T-helper 17 cell (primary cell): Measurements from ENCODE around the gene ADAMTSL1. TPM values are rescaled to one million over a fixed set of nuclear protein-coding genes. Genes with fewer than 3 reads are reported as not detected.

ENCODE experiments used
- ATAC-seq: fragments of 150-1000 bp; cut with Tn5 transposase; 2 replicates; pipeline ENCODE4 v1.10.0; 2021; ENCODE audit warnings: mild to moderate bottlenecking, moderate library complexity
- DNase-seq, 3 donors: peaks; one replicate each; pipeline versions ENCODE4 v3.0.0 to v3.0.0-alpha.2; 2020 to 2021
- H3K9me3 ChIP-seq: one replicate; pipeline ENCODE4 v1.7.0; 2013; ENCODE audit warnings: low read length, mild to moderate bottlenecking; ENCODE audit not compliant: control insufficient read depth, poor library complexity, severe bottlenecking
- H3K27ac Mint-ChIP-seq: one replicate; pipeline ENCODE4 v1.8.0; 2022; ENCODE audit warnings: mild to moderate bottlenecking, moderate library complexity, mixed read lengths
- H3K27me3 Mint-ChIP-seq: one replicate; pipeline ENCODE4 v1.8.0; 2022; ENCODE audit warnings: mixed read lengths
- H3K36me3 Mint-ChIP-seq: one replicate; pipeline ENCODE4 v1.8.0; 2022; ENCODE audit warnings: low read depth, mixed read lengths
- H3K4me1 Mint-ChIP-seq: one replicate; pipeline ENCODE4 v1.8.0; 2022; ENCODE audit warnings: mild to moderate bottlenecking, mixed read lengths
- H3K4me3 Mint-ChIP-seq: one replicate; pipeline ENCODE4 v1.8.0; 2022; ENCODE audit warnings: mild to moderate bottlenecking, moderate library complexity, mixed read lengths
- total RNA-seq, 4 donors: library from RNA in 2 of 4; stranded (reverse) in 2 of 4; gene quantifications; one replicate each; pipeline ENCODE4 v1.2.3 and lab custom pipeline; 2022 to 2026

Gene ADAMTSL1
- total RNA-seq, 2 donors from 2014 or later: not detected

- Mint-ChIP-seq H3K4me1 (no peaks in the 10 kb centered on the region), H3K27ac (no peak overlapping the region), H3K4me3 (no peak overlapping the region), H3K27me3 (peaks cover 15% of the 10 kb centered on the region), H3K36me3 (no peaks in the 10 kb centered on the region)
- H3K9me3 ChIP-seq: no peaks in the 10 kb centered on the region
- ATAC-seq (no peak), DNase-seq (no peak)
Observed at GRCh38 chr9:18746631-18747030, 272.7 kb downstream of the ADAMTSL1 start.

GRCh38 chr9:18747595-18747994, 273.6 kb downstream of the ADAMTSL1 start:
- DNase-seq (no peak), ATAC-seq (no peak)
- H3K4me3 Mint-ChIP-seq: no peak overlapping the region
- H3K27ac Mint-ChIP-seq: no peak overlapping the region
- H3K4me1 Mint-ChIP-seq: no peaks in the 10 kb centered on the region
- no peaks in the 10 kb centered on the region for H3K9me3 ChIP-seq
- H3K27me3 Mint-ChIP-seq: peaks cover 17% of the 10 kb centered on the region
- no peaks in the 10 kb centered on the region for H3K36me3 Mint-ChIP-seq

- peaks cover 20% of the 10 kb centered on the region for H3K27me3 Mint-ChIP-seq
- no peak overlapping the region for H3K4me3 Mint-ChIP-seq
- no peaks in the 10 kb centered on the region for H3K4me1 Mint-ChIP-seq
- no peaks in the 10 kb centered on the region for H3K36me3 Mint-ChIP-seq
- H3K27ac Mint-ChIP-seq: no peak overlapping the region
- DNase-seq (no peak), ATAC-seq (no peak)
- no peaks in the 10 kb centered on the region for H3K9me3 ChIP-seq
Observed at GRCh38 chr9:18748251-18748701, 274.3 kb downstream of the ADAMTSL1 start.

- ATAC-seq: no peak
- Mint-ChIP-seq H3K36me3 (no peaks in the 10 kb centered on the region), H3K27ac (no peak overlapping the region), H3K27me3 (peaks cover 15% of the 10 kb centered on the region), H3K4me1 (no peaks in the 10 kb centered on the region), H3K4me3 (no peak overlapping the region)
- no peak for DNase-seq
- no peaks in the 10 kb centered on the region for H3K9me3 ChIP-seq
Observed at GRCh38 chr9:18749711-18750110, 275.8 kb downstream of the ADAMTSL1 start.

- ATAC-seq: no peak
- H3K36me3 Mint-ChIP-seq: no peaks in the 10 kb centered on the region
- no peaks in the 10 kb centered on the region for H3K9me3 ChIP-seq
- H3K27me3 Mint-ChIP-seq: peaks cover 18% of the 10 kb centered on the region
- H3K4me1 Mint-ChIP-seq: peaks cover 3% of the 10 kb centered on the region
- DNase-seq: no peak
- no peak overlapping the region for H3K4me3 Mint-ChIP-seq
- no peak overlapping the region for H3K27ac Mint-ChIP-seq
Observed at GRCh38 chr9:18753904-18754303, 280.0 kb downstream of the ADAMTSL1 start.

- ATAC-seq (no peak), DNase-seq (no peak)
- Mint-ChIP-seq H3K27ac (no peak overlapping the region), H3K4me1 (peaks cover 3% of the 10 kb centered on the region), H3K36me3 (no peaks in the 10 kb centered on the region), H3K27me3 (peaks cover 12% of the 10 kb centered on the region), H3K4me3 (no peak overlapping the region)
- H3K9me3 ChIP-seq: no peaks in the 10 kb centered on the region
Observed at GRCh38 chr9:18754537-18754936, 280.6 kb downstream of the ADAMTSL1 start.

GRCh38 chr9:18755263-18755662, 281.3 kb downstream of the ADAMTSL1 start:
- Mint-ChIP-seq H3K27me3 (peaks cover 12% of the 10 kb centered on the region), H3K4me1 (peaks cover 3% of the 10 kb centered on the region), H3K36me3 (no peaks in the 10 kb centered on the region), H3K4me3 (no peak overlapping the region), H3K27ac (no peak overlapping the region)
- ATAC-seq (no peak), DNase-seq (no peak)
- no peaks in the 10 kb centered on the region for H3K9me3 ChIP-seq

- H3K27me3 Mint-ChIP-seq: peaks cover 12% of the 10 kb centered on the region
- no peak overlapping the region for H3K27ac Mint-ChIP-seq
- no peaks in the 10 kb centered on the region for H3K36me3 Mint-ChIP-seq
- H3K9me3 ChIP-seq: no peaks in the 10 kb centered on the region
- ATAC-seq (no peak), DNase-seq (no peak)
- no peak overlapping the region for H3K4me3 Mint-ChIP-seq
- H3K4me1 Mint-ChIP-seq: peaks cover 3% of the 10 kb centered on the region
Observed at GRCh38 chr9:18756712-18757125, 282.8 kb downstream of the ADAMTSL1 start.

GRCh38 chr9:18759827-18760226, 285.9 kb downstream of the ADAMTSL1 start:
- no peak for ATAC-seq
- H3K27ac Mint-ChIP-seq: no peak overlapping the region

GRCh38 chr9:18761742-18762300, 287.9 kb downstream of the ADAMTSL1 start:
- Mint-ChIP-seq H3K27me3 (peaks cover 21% of the 10 kb centered on the region), H3K27ac (no peak overlapping the region), H3K4me3 (no peak overlapping the region), H3K36me3 (no peaks in the 10 kb centered on the region), H3K4me1 (peaks cover 3% of the 10 kb centered on the region)
- no peaks in the 10 kb centered on the region for H3K9me3 ChIP-seq
- no peak for ATAC-seq
- no peak for DNase-seq

More at GRCh38 chr9:18759827-18760226, 285.9 kb downstream of the ADAMTSL1 start:
- H3K27me3 Mint-ChIP-seq: peaks cover 7% of the 10 kb centered on the region
- H3K4me1 Mint-ChIP-seq: peaks cover 3% of the 10 kb centered on the region
- no peak for DNase-seq
- H3K9me3 ChIP-seq: no peaks in the 10 kb centered on the region
- H3K4me3 Mint-ChIP-seq: no peak overlapping the region
- no peaks in the 10 kb centered on the region for H3K36me3 Mint-ChIP-seq

GRCh38 chr9:18766989-18767550, 293.1 kb downstream of the ADAMTSL1 start:
- no peak overlapping the region for H3K27ac Mint-ChIP-seq
- ATAC-seq: no peak
- H3K36me3 Mint-ChIP-seq: no peaks in the 10 kb centered on the region
- no peaks in the 10 kb centered on the region for H3K9me3 ChIP-seq
- no peaks in the 10 kb centered on the region for H3K4me1 Mint-ChIP-seq
- H3K27me3 Mint-ChIP-seq: peaks cover 27% of the 10 kb centered on the region
- no peak overlapping the region for H3K4me3 Mint-ChIP-seq
- no peak for DNase-seq

- H3K9me3 ChIP-seq: no peaks in the 10 kb centered on the region
- ATAC-seq (no peak), DNase-seq (no peak)
- no peaks in the 10 kb centered on the region for H3K36me3 Mint-ChIP-seq
- H3K27me3 Mint-ChIP-seq: peaks cover 27% of the 10 kb centered on the region
- H3K4me3 Mint-ChIP-seq: no peak overlapping the region
- no peak overlapping the region for H3K27ac Mint-ChIP-seq
- no peaks in the 10 kb centered on the region for H3K4me1 Mint-ChIP-seq
Observed at GRCh38 chr9:18768951-18769622, 295.1 kb downstream of the ADAMTSL1 start.

- Mint-ChIP-seq H3K4me1 (no peaks in the 10 kb centered on the region), H3K27me3 (peaks cover 24% of the 10 kb centered on the region), H3K36me3 (no peaks in the 10 kb centered on the region), H3K4me3 (no peak overlapping the region), H3K27ac (no peak overlapping the region)
- ATAC-seq (no peak), DNase-seq (no peak)
- no peaks in the 10 kb centered on the region for H3K9me3 ChIP-seq
Observed at GRCh38 chr9:18770131-18770908, 296.4 kb downstream of the ADAMTSL1 start.
